Osteoblast (primary cell): Measurements from ENCODE around the gene MAST1. TPM values are rescaled to one million over a fixed set of nuclear protein-coding genes. Genes with fewer than 3 reads are reported as not detected.
A peak's percentile ranks its signal among the peaks of the same experiment; 100 is the strongest.

ENCODE experiments used
- DNase-seq: peaks from one replicate; pipeline ENCODE4 v3.0.0; 2011; ENCODE audit warnings: low spot score, mixed read lengths; ENCODE audit not compliant: insufficient read length; ENCODE audit errors: missing footprints
- H2AFZ ChIP-seq: 2 replicates; pipeline ENCODE4 v1.6.0; 2011; ENCODE audit warnings: mild to moderate bottlenecking, low read length
- H3K27ac ChIP-seq: 2 replicates; pipeline ENCODE4 v1.5.1; 2011; ENCODE audit warnings: mild to moderate bottlenecking, low read depth, low read length, moderate library complexity
- H3K27me3 ChIP-seq: 2 replicates; pipeline ENCODE4 v1.6.0; 2012; ENCODE audit warnings: mild to moderate bottlenecking, control low read depth, inconsistent platforms, low read length, moderate library complexity; ENCODE audit not compliant: insufficient read depth
- H3K36me3 ChIP-seq: 2 replicates; pipeline ENCODE4 v1.5.1; 2011; ENCODE audit warnings: mild to moderate bottlenecking, low read length, control low read depth, moderate library complexity; ENCODE audit not compliant: insufficient read depth
- H3K4me1 ChIP-seq: 2 replicates; pipeline ENCODE4 v1.5.1; 2011; ENCODE audit warnings: mild to moderate bottlenecking, low read length, control low read depth, moderate library complexity; ENCODE audit not compliant: insufficient read depth
- H3K4me2 ChIP-seq: 2 replicates; pipeline ENCODE4 v1.6.0; 2011; ENCODE audit warnings: mild to moderate bottlenecking, low read length; ENCODE audit not compliant: insufficient read depth
- H3K4me3 ChIP-seq: fragments of 200-600 bp; sonication (generic); 3 replicates; pipeline ENCODE4 v1.5.1; 2012; ENCODE audit warnings: mild to moderate bottlenecking, low read length, inconsistent platforms; ENCODE audit not compliant: insufficient read depth
- H3K79me2 ChIP-seq: 2 replicates; pipeline ENCODE4 v1.6.0; 2012; ENCODE audit warnings: mild to moderate bottlenecking, low read length, control low read depth, inconsistent platforms; ENCODE audit not compliant: insufficient read depth
- H3K9me3 ChIP-seq: 2 replicates; pipeline ENCODE4 v1.5.1; 2011; ENCODE audit warnings: low read depth, low read length, control low read depth
- H4K20me1 ChIP-seq: 2 replicates; pipeline ENCODE4 v1.6.0; 2012; ENCODE audit warnings: mild to moderate bottlenecking, low read length, control low read depth; ENCODE audit not compliant: insufficient read depth
- CTCF ChIP-seq: IDR thresholded peaks from 2 replicates; pipeline ENCODE4 v1.5.1; 2011; ENCODE audit warnings: mild to moderate bottlenecking, low read depth, low read length, moderate library complexity; ENCODE audit errors: extremely low read depth
- total RNA-seq: library from RNA; depleted of rRNA; stranded (reverse); fragments of >200 nt; gene quantifications from 2 replicates; pipeline ENCODE4 v1.2.3, GENCODE V29; 2012

MAST1 gene
- total RNA-seq, 1 donor = 0.72 TPM

DNA sequence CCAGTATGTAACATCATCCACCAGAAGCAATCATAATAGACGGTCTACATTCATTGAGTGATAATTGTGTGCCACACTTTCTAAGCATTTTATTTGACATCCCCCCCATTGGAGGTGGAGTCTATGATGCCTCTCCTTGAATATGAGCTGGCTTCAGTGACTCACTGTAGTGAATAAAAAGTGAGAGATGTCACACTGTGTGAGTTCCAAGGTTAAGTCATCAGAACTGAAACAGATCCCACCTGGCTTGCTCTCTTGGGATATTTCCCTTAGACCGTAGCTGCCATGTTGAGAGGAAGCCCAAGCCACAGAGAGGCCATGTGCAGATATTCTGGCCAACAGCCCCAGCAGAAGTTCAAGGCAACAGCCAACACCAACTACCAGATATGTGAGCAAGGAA is 16.6 kb upstream of the MAST1 start:
- no peak overlapping the region for H3K4me3 ChIP-seq
- DNase-seq = no peak
- H3K79me2 ChIP-seq = no peaks in the 10 kb centered on the region
- H3K27ac ChIP-seq = no peak overlapping the region
- H2AFZ ChIP-seq = no peak overlapping the region
- no peak overlapping the region for H3K4me2 ChIP-seq
- no peaks in the 10 kb centered on the region for H4K20me1 ChIP-seq
- H3K36me3 ChIP-seq = no peaks in the 10 kb centered on the region
- H3K9me3 ChIP-seq = no peaks in the 10 kb centered on the region
- no peaks in the 10 kb centered on the region for H3K4me1 ChIP-seq
- TF ChIP-seq CTCF = no peak
- no peaks in the 10 kb centered on the region for H3K27me3 ChIP-seq

DNA sequence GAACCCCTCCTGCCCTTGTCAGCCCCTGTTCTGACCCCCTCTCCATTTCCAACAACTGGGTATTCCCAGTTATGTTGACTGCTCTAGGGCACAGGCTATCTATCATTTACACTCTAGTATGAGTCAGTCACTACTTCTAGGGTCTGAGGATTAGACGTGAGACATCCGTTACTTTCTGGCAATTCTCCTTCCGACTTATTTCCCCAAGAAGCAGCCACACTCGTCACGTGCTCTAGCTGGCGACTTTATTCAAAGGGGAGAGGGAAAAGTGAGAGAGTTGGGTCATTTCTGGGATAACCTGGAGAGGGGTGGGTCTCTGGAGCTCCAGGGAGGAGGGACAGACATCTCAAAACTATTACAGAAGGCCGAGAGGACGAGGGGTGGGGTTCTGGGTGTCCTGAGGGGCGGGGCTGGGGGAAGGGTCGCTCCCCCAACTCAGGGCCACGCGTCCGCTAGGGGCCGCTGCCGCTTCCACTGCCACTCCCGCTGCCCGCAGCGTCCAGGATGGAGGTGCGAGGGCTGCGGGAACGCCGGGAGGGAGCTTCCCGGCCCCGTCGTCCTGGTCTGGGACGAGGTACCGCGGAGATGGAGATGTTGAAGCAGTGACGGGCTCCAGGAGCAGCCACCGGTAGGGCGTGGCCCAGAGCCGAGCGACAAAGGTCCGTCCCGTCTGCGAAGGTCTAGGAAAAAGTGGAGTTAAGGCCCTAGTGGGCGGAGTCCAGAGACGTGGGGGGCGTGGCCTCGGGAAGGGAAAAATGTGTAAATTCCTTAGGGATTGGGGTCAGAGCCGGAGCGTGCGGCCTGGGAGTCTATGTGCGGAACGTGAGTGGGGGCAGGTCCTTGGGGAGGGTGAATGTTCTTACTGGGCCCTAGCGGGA is 12.8 kb upstream of the MAST1 start:
- peak; percentile 87 for DNase-seq
- Histone ChIP-seq H3K4me3 (no peak overlapping the region), H3K4me1 (no peaks in the 10 kb centered on the region), H3K36me3 (no peaks in the 10 kb centered on the region), H3K9me3 (no peaks in the 10 kb centered on the region), H2AFZ (no peak overlapping the region), H4K20me1 (no peaks in the 10 kb centered on the region), H3K4me2 (peak overlapping the region; percentile 23), H3K27me3 (peaks cover 2% of the 10 kb centered on the region), H3K79me2 (no peaks in the 10 kb centered on the region), H3K27ac (no peak overlapping the region)
- TF ChIP-seq CTCF = no peak

- Histone ChIP-seq H2AFZ (no peak overlapping the region), H3K36me3 (no peaks in the 10 kb centered on the region), H3K79me2 (no peaks in the 10 kb centered on the region), H4K20me1 (peaks cover 6% of the 10 kb centered on the region), H3K4me2 (no peak overlapping the region), H3K27ac (no peak overlapping the region), H3K9me3 (no peaks in the 10 kb centered on the region), H3K4me1 (no peaks in the 10 kb centered on the region), H3K4me3 (no peak overlapping the region), H3K27me3 (peaks cover 12% of the 10 kb centered on the region)
- no peak for TF ChIP-seq CTCF
- DNase-seq = peak; percentile 83
These were observed 9.8 kb upstream of the MAST1 start for GRCh38 chr19:12828494-12828893.

- Histone ChIP-seq H3K9me3 (no peaks in the 10 kb centered on the region), H3K4me2 (no peak overlapping the region), H3K4me3 (no peak overlapping the region), H3K79me2 (no peaks in the 10 kb centered on the region), H4K20me1 (peaks cover 11% of the 10 kb centered on the region), H2AFZ (no peak overlapping the region), H3K4me1 (no peaks in the 10 kb centered on the region), H3K27ac (no peak overlapping the region), H3K36me3 (no peaks in the 10 kb centered on the region), H3K27me3 (peaks cover 55% of the 10 kb centered on the region)
- TF ChIP-seq CTCF = no peak
- DNase-seq = peak; percentile 55
These were observed 4.9 kb upstream of the MAST1 start for GRCh38 chr19:12833418-12833737.
